Measurements from ENCODE around the gene KL.

The KL gene

DNA sequence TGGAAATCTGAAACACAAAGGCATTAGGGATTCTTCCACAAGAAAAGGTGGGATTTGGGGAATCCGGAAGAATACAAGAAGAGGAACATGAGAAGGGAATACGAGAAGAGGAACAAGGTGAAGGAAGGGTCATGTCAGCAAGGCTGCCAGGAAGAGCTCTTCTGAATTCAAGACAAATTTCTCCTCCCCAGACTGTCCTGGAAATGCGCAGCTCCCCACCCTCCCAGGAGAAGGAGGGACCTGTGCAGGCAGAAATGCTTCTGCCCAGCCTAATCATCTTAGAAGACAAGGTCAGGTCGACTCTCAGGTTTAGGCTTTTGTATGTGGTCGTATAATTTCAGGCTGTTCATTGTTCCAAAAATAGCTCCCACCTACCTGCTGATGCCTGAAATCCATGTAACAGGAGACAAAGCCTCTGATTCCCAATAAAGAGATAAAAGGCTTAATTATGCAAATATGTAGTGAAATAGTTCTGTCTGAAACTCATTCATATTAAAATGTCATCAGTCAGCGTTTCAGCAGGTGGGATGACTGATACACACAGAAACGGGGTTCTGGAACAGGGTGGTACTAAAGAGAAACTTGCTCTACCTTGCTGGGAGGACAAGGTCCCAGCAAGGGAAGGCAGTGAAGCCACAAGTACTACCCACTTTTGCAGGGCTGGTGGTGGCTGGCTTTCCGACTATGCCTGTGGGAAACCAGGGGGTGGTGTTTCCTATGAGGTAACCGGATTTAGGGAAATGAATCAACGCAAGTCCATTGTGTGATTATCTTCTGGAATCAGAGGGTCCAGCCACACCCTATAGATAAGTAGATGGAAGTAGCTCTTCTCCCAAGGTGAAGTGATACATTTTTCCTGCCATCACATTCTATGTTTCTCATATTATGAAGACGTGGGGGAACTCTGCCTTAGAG is 76.1 kb downstream of the KL start:
- Histone ChIP-seq H3K4me1 (ENCODE audit: control insufficient read depth, insufficient read depth, low read length) (no peaks in the 10 kb centered on the region), H3K4me3 (ENCODE audit: low read length) (no peak overlapping the region), H3K9ac (ENCODE audit: low read length) (no peak overlapping the region), H3K36me3 (ENCODE audit: control insufficient read depth, insufficient read depth, low read length) (no peaks in the 10 kb centered on the region), H3K27me3 (ENCODE audit: control insufficient read depth, insufficient read depth, low read length) (no peaks in the 10 kb centered on the region), H3K9me3 (ENCODE audit: control insufficient read depth, low read length) (no peaks in the 10 kb centered on the region)

DNA sequence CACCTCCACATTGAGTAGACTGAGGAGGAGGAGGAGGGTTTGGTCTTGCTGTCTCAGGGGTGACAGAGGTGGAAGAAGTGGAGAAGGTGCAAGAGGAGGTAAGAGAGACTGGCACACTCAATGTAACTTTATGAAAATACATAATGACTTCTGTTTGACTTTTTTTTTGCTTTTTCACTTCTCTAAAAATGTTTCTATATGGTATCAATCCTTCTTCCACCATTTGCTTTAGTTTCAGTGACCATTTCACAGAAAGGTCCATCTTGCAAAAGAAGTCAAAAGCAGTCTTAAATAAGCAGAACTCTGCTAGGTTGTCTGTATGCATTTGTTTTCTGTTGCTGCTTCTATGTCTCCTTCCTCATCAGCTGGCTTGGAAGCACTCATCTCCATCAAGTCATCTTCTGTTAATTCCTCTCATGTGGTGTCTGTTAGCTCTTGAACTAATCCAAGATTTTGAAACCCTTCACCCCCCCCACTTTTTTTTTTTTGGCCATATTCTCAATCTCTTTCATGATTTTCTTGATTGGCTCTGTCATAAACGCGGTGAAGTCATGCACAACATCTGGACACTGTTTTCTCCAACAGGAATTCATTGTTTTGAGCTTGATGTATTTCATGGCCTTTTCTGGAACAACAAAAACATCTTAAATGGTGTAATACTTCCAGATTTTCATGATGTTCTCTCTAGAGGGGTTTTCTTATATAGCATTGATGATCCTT is 80.8 kb downstream of the KL start:
- H3K27me3 ChIP-seq (ENCODE audit: control insufficient read depth, insufficient read depth, low read length) = no peaks in the 10 kb centered on the region
- H3K9me3 ChIP-seq (ENCODE audit: control insufficient read depth, low read length) = no peaks in the 10 kb centered on the region
- no peaks in the 10 kb centered on the region for H3K4me1 ChIP-seq (ENCODE audit: control insufficient read depth, insufficient read depth, low read length)
- H3K9ac ChIP-seq (ENCODE audit: low read length) = no peak overlapping the region
- H3K36me3 ChIP-seq (ENCODE audit: control insufficient read depth, insufficient read depth, low read length) = no peaks in the 10 kb centered on the region
- no peak overlapping the region for H3K4me3 ChIP-seq (ENCODE audit: low read length)

DNA sequence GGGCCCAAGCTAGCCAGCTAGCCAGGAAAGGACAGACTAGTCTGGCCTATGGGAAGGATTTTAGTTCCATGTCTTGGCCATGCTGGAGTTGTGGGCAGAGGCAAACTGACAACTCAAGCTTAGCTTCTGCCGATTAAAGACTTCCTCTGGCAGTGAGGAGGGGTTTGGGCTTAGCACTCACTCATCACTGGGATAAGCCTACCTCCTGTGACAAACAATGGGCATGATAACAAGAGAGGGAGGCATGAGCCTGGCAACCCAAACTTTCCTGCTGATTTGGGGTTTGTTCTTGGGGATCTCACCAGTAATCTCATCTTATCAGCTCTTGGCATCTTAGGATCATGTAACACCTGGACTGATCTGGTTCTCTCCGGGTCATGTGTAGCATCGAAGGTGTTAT is 83.6 kb downstream of the KL start:
- Histone ChIP-seq H3K27me3 (ENCODE audit: control insufficient read depth, insufficient read depth, low read length) (no peaks in the 10 kb centered on the region), H3K4me1 (ENCODE audit: control insufficient read depth, insufficient read depth, low read length) (no peaks in the 10 kb centered on the region), H3K9me3 (ENCODE audit: control insufficient read depth, low read length) (no peaks in the 10 kb centered on the region), H3K9ac (ENCODE audit: low read length) (no peak overlapping the region), H3K36me3 (ENCODE audit: control insufficient read depth, insufficient read depth, low read length) (no peaks in the 10 kb centered on the region), H3K4me3 (ENCODE audit: low read length) (no peak overlapping the region)

DNA sequence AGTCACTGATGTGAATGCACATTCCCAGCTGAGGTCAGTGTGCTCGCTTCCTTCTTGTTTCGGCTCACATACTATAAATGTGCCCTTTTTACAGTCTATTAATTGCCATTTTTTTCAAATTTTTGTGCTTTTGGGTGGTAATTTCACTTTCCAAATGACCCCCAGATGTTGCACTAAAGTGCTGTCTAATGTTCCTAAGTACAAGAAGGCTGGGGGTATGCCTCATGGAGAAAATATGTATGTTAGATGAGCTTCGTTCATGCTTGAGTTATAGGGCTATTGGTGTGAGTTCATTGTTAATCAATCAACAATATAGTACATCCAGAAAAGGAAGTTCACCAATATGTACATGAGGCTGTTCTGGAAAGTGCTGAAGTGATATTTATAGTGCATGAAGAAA is 84.7 kb downstream of the KL start:
- Histone ChIP-seq H3K4me3 (ENCODE audit: low read length) (no peak overlapping the region), H3K36me3 (ENCODE audit: control insufficient read depth, insufficient read depth, low read length) (no peaks in the 10 kb centered on the region), H3K9ac (ENCODE audit: low read length) (no peak overlapping the region), H3K4me1 (ENCODE audit: control insufficient read depth, insufficient read depth, low read length) (no peaks in the 10 kb centered on the region), H3K9me3 (ENCODE audit: control insufficient read depth, low read length) (no peaks in the 10 kb centered on the region), H3K27me3 (ENCODE audit: control insufficient read depth, insufficient read depth, low read length) (no peaks in the 10 kb centered on the region)

DNA sequence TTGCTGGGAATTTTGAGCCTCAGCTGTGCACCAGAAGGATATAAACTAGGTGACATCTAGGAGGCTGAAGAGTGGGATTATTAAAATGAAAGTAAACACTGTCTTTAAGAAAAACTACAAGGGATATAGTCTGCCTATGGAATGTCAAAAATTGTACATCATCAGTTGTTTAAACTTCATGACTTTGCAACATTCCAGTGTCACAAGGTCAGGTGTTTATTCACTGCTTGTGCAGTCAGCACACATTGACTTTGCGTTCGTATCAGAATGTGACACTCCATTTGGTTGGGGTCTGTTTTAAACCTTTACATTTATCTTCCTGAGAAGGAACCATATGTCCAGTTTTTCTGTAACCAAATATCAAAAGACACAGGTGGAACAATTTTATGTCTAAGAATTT is 85.6 kb downstream of the KL start:
- Histone ChIP-seq H3K4me3 (ENCODE audit: low read length) (no peak overlapping the region), H3K27me3 (ENCODE audit: control insufficient read depth, insufficient read depth, low read length) (no peaks in the 10 kb centered on the region), H3K4me1 (ENCODE audit: control insufficient read depth, insufficient read depth, low read length) (no peaks in the 10 kb centered on the region), H3K9me3 (ENCODE audit: control insufficient read depth, low read length) (no peaks in the 10 kb centered on the region), H3K36me3 (ENCODE audit: control insufficient read depth, insufficient read depth, low read length) (no peaks in the 10 kb centered on the region), H3K9ac (ENCODE audit: low read length) (no peak overlapping the region)

DNA sequence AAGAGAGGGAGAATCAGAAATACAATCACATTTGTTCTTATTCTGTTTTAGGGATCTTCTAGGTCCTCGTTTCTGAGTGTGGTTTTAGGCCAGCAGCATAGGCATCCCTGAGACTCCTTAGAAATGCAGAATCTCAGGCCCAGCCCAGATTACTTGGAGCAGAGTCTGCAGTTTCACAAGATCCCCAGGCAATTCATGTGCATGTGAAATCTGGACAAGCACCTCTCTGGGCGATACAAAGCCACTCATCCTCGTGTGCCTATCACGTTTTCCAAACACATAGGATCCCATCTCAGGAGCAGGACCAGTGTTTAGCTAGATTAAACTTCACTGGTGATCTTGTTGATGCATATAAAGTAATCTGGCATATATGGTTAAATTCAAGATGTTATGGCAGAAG is 87.2 kb downstream of the KL start:
- H3K27me3 ChIP-seq (ENCODE audit: control insufficient read depth, insufficient read depth, low read length) = no peaks in the 10 kb centered on the region
- H3K4me3 ChIP-seq (ENCODE audit: low read length) = no peak overlapping the region
- no peaks in the 10 kb centered on the region for H3K4me1 ChIP-seq (ENCODE audit: control insufficient read depth, insufficient read depth, low read length)
- no peaks in the 10 kb centered on the region for H3K9me3 ChIP-seq (ENCODE audit: control insufficient read depth, low read length)
- H3K9ac ChIP-seq (ENCODE audit: low read length) = no peak overlapping the region
- no peaks in the 10 kb centered on the region for H3K36me3 ChIP-seq (ENCODE audit: control insufficient read depth, insufficient read depth, low read length)

DNA sequence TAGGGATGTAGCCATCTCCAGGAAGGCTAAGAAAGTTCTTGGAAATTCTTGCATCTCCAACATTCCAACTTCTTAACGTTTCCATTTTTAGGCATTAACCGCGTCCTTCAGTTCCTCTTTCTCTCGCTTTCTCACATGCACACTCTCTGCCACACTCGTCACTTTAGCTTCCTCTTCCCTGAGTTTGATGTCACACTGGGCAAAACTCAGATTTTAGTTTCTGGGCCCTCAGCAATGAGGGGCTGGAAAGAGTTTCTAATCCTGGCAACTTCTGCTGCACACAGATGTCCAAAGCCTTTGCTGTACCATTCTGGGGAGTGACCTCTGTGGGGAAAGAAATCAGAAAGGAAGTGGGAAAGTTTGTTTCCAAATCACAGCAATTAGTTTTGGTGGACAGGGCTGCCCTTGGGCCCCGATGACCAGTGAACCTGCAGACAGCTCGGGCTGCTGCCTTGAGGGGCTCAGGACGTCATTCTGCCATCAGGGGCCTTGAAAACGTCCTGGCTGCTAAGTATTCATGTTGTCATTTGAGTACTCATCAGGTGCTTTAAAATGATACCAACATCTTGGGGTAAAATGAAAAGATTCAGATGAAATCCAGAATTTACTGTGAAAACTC is 89.3 kb downstream of the KL start:
- Histone ChIP-seq H3K27me3 (ENCODE audit: control insufficient read depth, insufficient read depth, low read length) (no peaks in the 10 kb centered on the region), H3K36me3 (ENCODE audit: control insufficient read depth, insufficient read depth, low read length) (no peaks in the 10 kb centered on the region), H3K4me1 (ENCODE audit: control insufficient read depth, insufficient read depth, low read length) (peaks cover 3% of the 10 kb centered on the region), H3K9ac (ENCODE audit: low read length) (no peak overlapping the region), H3K9me3 (ENCODE audit: control insufficient read depth, low read length) (no peaks in the 10 kb centered on the region), H3K4me3 (ENCODE audit: low read length) (no peak overlapping the region)

DNA sequence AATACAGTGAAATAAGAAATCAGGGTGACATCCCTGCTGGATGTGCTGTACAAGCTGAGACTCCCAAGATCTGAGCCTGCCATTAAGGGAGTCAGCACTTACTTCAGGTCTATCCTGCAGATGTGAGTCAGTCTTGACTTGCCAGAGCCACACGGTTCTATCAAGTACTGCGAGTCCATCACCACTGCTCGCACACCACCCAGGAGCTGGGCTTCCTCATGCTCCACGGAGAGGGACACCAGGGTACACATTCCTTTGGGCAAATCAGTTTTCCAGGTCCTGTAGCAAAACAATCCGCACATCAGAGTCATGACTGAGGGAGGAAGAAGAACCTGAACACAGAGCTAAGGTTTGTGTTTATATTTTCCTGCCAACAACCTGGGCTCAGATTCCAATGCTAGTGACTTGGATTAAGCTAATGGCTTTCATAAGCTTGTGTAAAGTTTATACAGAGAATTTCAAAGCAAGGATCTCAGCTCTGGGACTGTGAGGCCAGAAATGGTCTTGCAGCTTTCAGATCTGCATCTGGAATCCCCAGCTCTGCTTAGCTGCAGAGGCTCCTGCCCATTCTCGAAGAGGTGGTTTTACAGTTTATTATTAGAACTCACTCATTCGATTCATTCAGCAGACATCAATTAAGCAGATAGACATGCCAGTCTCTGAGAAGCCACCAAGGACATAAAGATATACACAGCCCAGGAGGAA is 90.6 kb downstream of the KL start:
- H3K9ac ChIP-seq (ENCODE audit: low read length) = no peak overlapping the region
- no peaks in the 10 kb centered on the region for H3K36me3 ChIP-seq (ENCODE audit: control insufficient read depth, insufficient read depth, low read length)

DNA sequence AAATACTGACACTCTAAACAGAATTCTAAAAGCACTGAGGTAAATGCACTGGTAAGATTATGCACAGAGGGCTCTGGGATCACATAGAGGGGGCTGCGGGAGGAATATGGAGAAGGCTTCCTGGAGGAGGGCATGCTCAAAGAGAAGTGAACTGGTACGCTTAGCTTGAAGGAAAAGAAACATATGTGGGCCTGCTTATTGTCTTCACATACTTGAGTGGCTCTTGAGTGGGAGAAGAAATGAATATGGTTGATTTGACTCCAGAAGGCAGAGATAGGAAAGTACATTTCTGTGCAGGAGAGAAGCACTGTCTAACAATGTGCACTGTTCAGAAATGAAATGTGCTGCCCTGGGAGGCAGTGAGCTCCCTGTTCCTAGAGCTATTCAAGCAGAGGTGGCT is 91.1 kb downstream of the KL start:
- Histone ChIP-seq H3K4me3 (ENCODE audit: low read length) (no peak overlapping the region), H3K9me3 (ENCODE audit: control insufficient read depth, low read length) (no peaks in the 10 kb centered on the region), H3K4me1 (ENCODE audit: control insufficient read depth, insufficient read depth, low read length) (peaks cover 15% of the 10 kb centered on the region), H3K27me3 (ENCODE audit: control insufficient read depth, insufficient read depth, low read length) (no peaks in the 10 kb centered on the region), H3K36me3 (ENCODE audit: control insufficient read depth, insufficient read depth, low read length) (no peaks in the 10 kb centered on the region), H3K9ac (ENCODE audit: low read length) (no peak overlapping the region)

More for the DNA sequence above, 90.6 kb downstream of the KL start:
- Histone ChIP-seq H3K27me3 (ENCODE audit: control insufficient read depth, insufficient read depth, low read length) (no peaks in the 10 kb centered on the region), H3K4me1 (ENCODE audit: control insufficient read depth, insufficient read depth, low read length) (peaks cover 14% of the 10 kb centered on the region), H3K4me3 (ENCODE audit: low read length) (no peak overlapping the region), H3K9me3 (ENCODE audit: control insufficient read depth, low read length) (no peaks in the 10 kb centered on the region)

DNA sequence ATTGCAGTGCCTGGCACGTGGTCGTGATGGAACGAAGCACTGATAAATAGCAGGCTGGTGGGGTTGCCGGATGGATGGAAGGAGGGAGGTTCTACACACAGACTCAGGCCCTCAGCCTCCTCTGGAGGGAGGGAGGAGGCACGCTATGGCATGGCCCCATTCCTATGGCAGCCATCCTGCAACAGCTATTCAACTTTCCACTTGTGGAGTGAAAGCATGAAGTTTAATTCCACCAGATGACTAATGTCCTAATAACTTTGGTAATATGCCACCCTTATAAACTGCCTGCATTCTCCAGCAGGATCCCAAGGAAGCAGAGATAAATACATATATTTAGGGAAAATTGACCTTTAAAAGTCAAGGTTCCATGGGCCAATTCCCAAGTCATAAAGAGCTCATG is 92.4 kb downstream of the KL start:
- Histone ChIP-seq H3K9me3 (ENCODE audit: control insufficient read depth, low read length) (no peaks in the 10 kb centered on the region), H3K27me3 (ENCODE audit: control insufficient read depth, insufficient read depth, low read length) (no peaks in the 10 kb centered on the region), H3K9ac (ENCODE audit: low read length) (no peak overlapping the region), H3K4me3 (ENCODE audit: low read length) (no peak overlapping the region), H3K4me1 (ENCODE audit: control insufficient read depth, insufficient read depth, low read length) (peaks cover 28% of the 10 kb centered on the region), H3K36me3 (ENCODE audit: control insufficient read depth, insufficient read depth, low read length) (no peaks in the 10 kb centered on the region)

DNA sequence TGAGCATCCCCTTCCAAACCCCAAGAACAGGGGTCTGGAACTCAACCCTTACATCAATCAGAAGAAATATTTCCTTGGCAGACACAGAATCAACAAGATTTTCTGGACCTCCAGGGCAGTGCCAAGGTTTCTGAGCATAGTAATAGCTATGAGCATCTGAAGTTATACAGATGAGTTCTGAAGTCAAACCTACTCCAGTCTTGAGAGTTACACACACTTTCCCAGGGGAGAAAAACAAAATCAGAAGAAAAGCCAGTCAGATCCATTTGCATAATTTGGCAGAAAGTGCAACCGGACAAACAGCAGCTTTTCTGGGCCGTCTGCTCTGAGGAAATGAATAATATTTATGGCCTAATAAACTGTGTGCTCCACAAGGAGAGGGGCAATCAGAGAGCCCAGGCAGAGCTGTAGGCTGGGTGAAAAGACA is 93.1 kb downstream of the KL start:
- Histone ChIP-seq H3K9ac (ENCODE audit: low read length) (no peak overlapping the region), H3K4me1 (ENCODE audit: control insufficient read depth, insufficient read depth, low read length) (peaks cover 34% of the 10 kb centered on the region), H3K4me3 (ENCODE audit: low read length) (no peak overlapping the region), H3K9me3 (ENCODE audit: control insufficient read depth, low read length) (no peaks in the 10 kb centered on the region), H3K36me3 (ENCODE audit: control insufficient read depth, insufficient read depth, low read length) (no peaks in the 10 kb centered on the region), H3K27me3 (ENCODE audit: control insufficient read depth, insufficient read depth, low read length) (no peaks in the 10 kb centered on the region)
